Stimulated activated naive CD8-positive, alpha-beta T cell treated with anti-CD3 and anti-CD28 coated beads, Interleukin-15, Interleukin-2, amounts not matched to agents 100 ng/mL and 50 ng/mL, for 24 hours (primary cell): ENCODE data around the gene NSDHL.
"Not testable (repeated sequence)": the region's sequence is repeated elsewhere in the genome, so short reads cannot be mapped to it uniquely, and the experiment has no call there.

Source experiments
- H3K27ac Mint-ChIP-seq: one replicate; pipeline ENCODE4 v1.8.0; 2021; ENCODE audit warnings: mild to moderate bottlenecking, mixed read lengths
- H3K27me3 Mint-ChIP-seq: one replicate; pipeline ENCODE4 v1.8.0; 2021; ENCODE audit warnings: mixed read lengths
- H3K36me3 Mint-ChIP-seq: one replicate; pipeline ENCODE4 v1.8.0; 2021; ENCODE audit warnings: low read depth, mixed read lengths
- H3K4me1 Mint-ChIP-seq: one replicate; pipeline ENCODE4 v1.8.0; 2021; ENCODE audit warnings: low read depth, mixed read lengths
- H3K4me3 Mint-ChIP-seq: one replicate; pipeline ENCODE4 v1.8.0; 2021; ENCODE audit warnings: mild to moderate bottlenecking, mixed read lengths
- H3K9me3 Mint-ChIP-seq: one replicate; pipeline ENCODE4 v1.8.0; 2021; ENCODE audit warnings: mixed read lengths

Gene NSDHL

GRCh38 chrX:152908486-152908885 is 77.6 kb downstream of the NSDHL start:
- no peaks in the 10 kb centered on the region for H3K9me3 Mint-ChIP-seq
- no peak overlapping the region for H3K27ac Mint-ChIP-seq
- no peaks in the 10 kb centered on the region for H3K36me3 Mint-ChIP-seq
- no peaks in the 10 kb centered on the region for H3K4me1 Mint-ChIP-seq
- no peak overlapping the region for H3K4me3 Mint-ChIP-seq
- H3K27me3 Mint-ChIP-seq: no peaks in the 10 kb centered on the region

- H3K27ac Mint-ChIP-seq, H3K4me3 Mint-ChIP-seq, H3K9me3 Mint-ChIP-seq, H3K27me3 Mint-ChIP-seq, H3K4me1 Mint-ChIP-seq, H3K36me3 Mint-ChIP-seq: not testable (repeated sequence)
Measured at GRCh38 chrX:152910018-152910417, 79.2 kb downstream of the NSDHL start.

DNA sequence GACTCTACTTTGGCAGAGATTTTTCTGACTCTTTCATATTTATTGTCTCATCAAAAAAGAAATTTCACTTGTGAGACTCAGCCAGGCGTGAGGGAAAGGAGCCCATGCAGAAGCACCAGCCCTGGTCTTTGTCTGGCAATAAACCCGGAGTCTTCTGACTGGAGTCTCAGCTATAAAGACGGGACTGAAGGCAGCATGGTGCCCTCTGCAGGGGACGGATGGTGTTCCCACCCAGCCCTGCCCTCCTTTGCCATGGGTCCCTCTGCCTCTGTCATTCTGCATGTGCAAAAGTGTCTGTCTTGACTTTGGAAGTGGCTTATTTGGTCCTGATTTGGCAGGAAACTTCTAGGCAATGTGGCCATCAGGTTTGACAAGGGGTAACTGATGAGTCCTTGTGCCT is 81.2 kb downstream of the NSDHL start:
- H3K27me3 Mint-ChIP-seq: no peaks in the 10 kb centered on the region
- no peak overlapping the region for H3K4me3 Mint-ChIP-seq
- no peaks in the 10 kb centered on the region for H3K4me1 Mint-ChIP-seq
- no peaks in the 10 kb centered on the region for H3K9me3 Mint-ChIP-seq
- no peaks in the 10 kb centered on the region for H3K36me3 Mint-ChIP-seq
- H3K27ac Mint-ChIP-seq: no peak overlapping the region

DNA sequence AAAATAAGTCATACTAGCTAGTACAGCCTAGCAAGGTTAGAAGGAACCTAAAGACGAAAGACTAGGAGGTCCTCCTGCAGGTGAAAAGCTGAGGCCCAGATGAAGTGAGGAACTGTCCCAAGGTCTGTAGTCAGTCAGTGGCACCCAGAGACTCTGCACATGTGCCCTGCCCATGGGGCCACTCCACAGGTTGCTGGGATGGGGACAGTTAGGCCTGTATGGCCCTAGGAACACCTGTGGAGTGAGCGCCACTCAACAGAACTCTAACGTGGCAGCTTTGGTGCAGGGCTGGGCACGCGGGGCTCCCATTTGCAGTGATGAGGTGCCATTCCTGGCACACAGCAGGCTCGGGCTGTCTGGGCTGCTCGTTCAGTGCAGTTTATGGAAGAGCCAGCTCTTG is 81.8 kb downstream of the NSDHL start:
- no peaks in the 10 kb centered on the region for H3K4me1 Mint-ChIP-seq
- no peaks in the 10 kb centered on the region for H3K9me3 Mint-ChIP-seq
- no peak overlapping the region for H3K27ac Mint-ChIP-seq
- H3K36me3 Mint-ChIP-seq: no peaks in the 10 kb centered on the region
- no peaks in the 10 kb centered on the region for H3K27me3 Mint-ChIP-seq
- no peak overlapping the region for H3K4me3 Mint-ChIP-seq

- H3K27me3 Mint-ChIP-seq: no peaks in the 10 kb centered on the region
- H3K9me3 Mint-ChIP-seq: no peaks in the 10 kb centered on the region
- H3K4me1 Mint-ChIP-seq: no peaks in the 10 kb centered on the region
- H3K4me3 Mint-ChIP-seq: no peak overlapping the region
- no peaks in the 10 kb centered on the region for H3K36me3 Mint-ChIP-seq
- H3K27ac Mint-ChIP-seq: no peak overlapping the region
Measured at GRCh38 chrX:152913346-152913745, 82.5 kb downstream of the NSDHL start.

DNA sequence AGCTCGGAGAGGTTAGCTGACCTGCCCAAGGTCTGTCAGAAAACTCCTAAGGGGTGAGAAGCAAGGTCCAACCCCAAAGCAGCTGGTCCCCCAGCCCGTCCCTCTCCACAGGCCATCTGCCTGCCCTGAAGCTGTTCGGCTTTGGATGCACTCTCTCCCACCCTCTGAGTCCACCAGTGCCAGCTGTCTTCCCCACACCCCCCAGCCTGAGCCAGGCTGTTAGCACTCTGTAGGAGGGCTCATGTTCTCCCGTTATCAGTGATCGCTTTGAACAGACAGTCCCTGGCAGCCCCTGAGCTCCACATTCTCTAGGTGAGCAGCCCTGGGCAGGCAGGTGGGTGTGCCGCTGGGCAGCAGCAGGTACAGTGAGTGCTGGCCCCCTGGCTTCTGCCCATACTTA is 83.0 kb downstream of the NSDHL start:
- Mint-ChIP-seq H3K27me3 (no peaks in the 10 kb centered on the region), H3K4me3 (no peak overlapping the region), H3K27ac (no peak overlapping the region), H3K36me3 (no peaks in the 10 kb centered on the region), H3K9me3 (no peaks in the 10 kb centered on the region), H3K4me1 (no peaks in the 10 kb centered on the region)

- Mint-ChIP-seq H3K36me3 (no peaks in the 10 kb centered on the region), H3K9me3 (no peaks in the 10 kb centered on the region), H3K4me1 (no peaks in the 10 kb centered on the region), H3K27ac (no peak overlapping the region), H3K4me3 (no peak overlapping the region), H3K27me3 (no peaks in the 10 kb centered on the region)
Measured at GRCh38 chrX:152915541-152916241, 84.8 kb downstream of the NSDHL start.

- no peaks in the 10 kb centered on the region for H3K9me3 Mint-ChIP-seq
- H3K36me3 Mint-ChIP-seq: no peaks in the 10 kb centered on the region
- no peaks in the 10 kb centered on the region for H3K4me1 Mint-ChIP-seq
- H3K4me3 Mint-ChIP-seq: no peak overlapping the region
- no peaks in the 10 kb centered on the region for H3K27me3 Mint-ChIP-seq
- no peak overlapping the region for H3K27ac Mint-ChIP-seq
Measured at GRCh38 chrX:152917656-152918579, 87.1 kb downstream of the NSDHL start.

DNA sequence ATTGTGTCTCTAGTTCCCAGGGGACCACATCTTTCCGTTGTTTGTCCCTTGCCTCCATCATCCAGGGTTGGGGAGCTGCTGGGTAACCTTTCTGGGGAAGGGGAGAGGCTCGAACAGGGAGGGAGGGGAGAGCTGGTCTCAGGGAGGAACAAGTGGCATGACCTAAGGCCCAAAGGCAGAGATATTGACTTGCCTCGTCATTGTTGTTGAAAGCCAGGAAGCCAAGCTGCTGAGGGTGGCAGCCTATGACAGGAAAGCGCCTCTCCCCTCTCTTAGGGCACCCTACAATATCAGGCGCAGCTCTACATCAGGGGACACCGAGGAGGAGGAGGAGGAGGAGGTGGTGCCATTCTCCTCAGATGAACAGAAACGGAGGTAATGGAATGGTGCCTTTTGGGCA is 87.8 kb downstream of the NSDHL start:
- H3K4me1 Mint-ChIP-seq: peaks cover 3% of the 10 kb centered on the region
- no peaks in the 10 kb centered on the region for H3K27me3 Mint-ChIP-seq
- no peaks in the 10 kb centered on the region for H3K36me3 Mint-ChIP-seq
- no peaks in the 10 kb centered on the region for H3K9me3 Mint-ChIP-seq
- no peak overlapping the region for H3K27ac Mint-ChIP-seq
- no peak overlapping the region for H3K4me3 Mint-ChIP-seq
